Left ventricle myocardium superior (tissue), 1 donor: ENCODE data around the gene NLRP10. TPM values are rescaled to one million over a fixed set of nuclear protein-coding genes. Genes with fewer than 3 reads are reported as not detected.
"Not testable (repeated sequence)": the region's sequence is repeated elsewhere in the genome, so short reads cannot be mapped to it uniquely, and the experiment has no call there.

Experiments
- ATAC-seq: fragments of 200-7000 bp; cut with Tn5 transposase; one replicate; pipeline ENCODE4 v1.9.1; 2020; ENCODE audit warnings: mild to moderate bottlenecking, moderate library complexity
- DNase-seq: peaks from one replicate; pipeline ENCODE4 v3.0.0-alpha.2; 2020
- intact Hi-C: fragments of 100-400 bp; cut with micrococcal nuclease; formaldehyde crosslinking; loops from one replicate; pipeline ENCODE4 v1.11.0; 2022
- long read RNA-seq: library from polyadenylated mRNA; unstranded; transcript quantifications from one replicate; pipeline ENCODE4 v2.0.0, GENCODE V29; 2021
- total RNA-seq: library from RNA; stranded (reverse); fragmentation: NEBNext Ultra II Directional; extraction: Animal tissue kit (Norgen Biotek cat#: 25700); gene quantifications from one replicate; pipeline ENCODE4 v1.2.1, GENCODE V29; 2021
- donor health status: DM: no; HTN: yes; CAD: no; lungs with severe emphysema.

NLRP10 gene
- total RNA-seq: not detected
- long read RNA-seq: 0 reads

- ATAC-seq (no peak), DNase-seq (no peak)
- intact Hi-C loops: no loop called here
Observed at GRCh38 chr11:7965386-7965785, at the start of gene NLRP10. NLRP10 (minus strand) TSS chr11:7965447; CDS start chr11:7963495, 1,952 bp downstream.

DNA sequence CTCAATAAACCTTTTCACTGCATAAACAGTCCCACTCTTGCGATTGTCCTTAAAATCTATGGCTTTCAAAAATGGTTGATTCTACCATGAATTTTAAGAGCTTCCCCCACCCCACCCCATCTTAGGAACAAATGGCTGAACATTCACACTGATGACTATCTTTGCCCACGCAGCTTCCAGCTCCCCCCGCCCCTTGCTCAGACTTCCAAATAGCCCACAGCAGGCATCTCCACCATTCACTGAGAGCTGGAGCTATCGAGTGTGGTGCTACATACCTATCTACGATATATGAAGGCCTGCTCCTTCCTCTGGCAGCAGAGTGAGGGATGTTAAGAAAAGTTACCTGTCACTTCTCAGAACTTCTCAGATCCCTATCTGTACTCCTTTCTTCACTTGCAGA, 48.6 kb upstream of the NLRP10 start:
- DNase-seq (no peak), ATAC-seq (no peak)
- intact Hi-C loops: no loop called here

DNA sequence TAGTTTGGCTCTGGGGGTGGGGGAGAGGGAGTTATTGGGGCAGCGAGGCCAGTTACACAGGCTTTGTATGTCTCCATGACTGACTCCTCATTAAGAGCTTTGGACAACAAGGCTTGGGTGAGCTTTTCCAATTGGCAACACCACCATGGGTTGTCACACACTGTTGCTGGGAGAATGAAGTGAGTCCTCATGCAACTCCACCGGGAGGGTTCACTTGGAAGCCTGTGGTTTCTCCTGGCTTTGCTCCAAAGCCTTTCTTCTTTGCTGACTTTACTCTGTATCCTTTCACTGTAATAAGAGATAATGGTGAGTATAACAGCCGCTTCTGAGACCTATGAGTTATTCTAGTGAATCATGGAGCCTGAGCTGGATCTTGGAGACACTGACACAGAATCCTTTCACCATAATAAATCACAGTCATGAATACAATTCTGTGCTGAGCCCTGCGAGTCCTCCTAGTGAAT, 46.8 kb upstream of the NLRP10 start:
- no peak for DNase-seq
- intact Hi-C loops: no loop called here
- ATAC-seq: no peak

- intact Hi-C loops: no loop called here
- no peak for ATAC-seq
- no peak for DNase-seq
Observed at GRCh38 chr11:8011371-8011770, 46.1 kb upstream of the NLRP10 start.

DNA sequence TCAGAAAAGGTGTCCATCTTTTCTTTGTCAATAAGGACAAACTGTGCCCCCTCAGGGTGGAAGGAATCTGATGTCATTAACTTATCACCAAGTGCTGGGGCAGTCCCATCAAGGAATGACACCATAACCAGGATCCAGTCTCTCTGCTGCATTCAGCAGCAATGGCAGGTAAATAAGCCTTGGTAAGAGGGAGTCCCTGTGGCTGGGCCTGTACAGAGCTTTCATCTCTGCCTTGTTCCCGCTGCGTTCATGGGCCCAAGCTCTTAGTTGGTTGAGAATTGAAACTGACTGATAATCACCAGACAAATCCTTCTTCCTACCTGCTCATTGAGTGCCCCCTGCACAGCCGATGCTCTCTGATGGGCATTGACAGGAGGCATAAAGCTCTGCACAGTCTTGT, 44.6 kb upstream of the NLRP10 start:
- DNase-seq (no peak), ATAC-seq (no peak)
- intact Hi-C loops: loop anchor here (5.0 kb wide), 1 partner anchor 82 kb away; no protein-coding TSS in a partner anchor

DNA sequence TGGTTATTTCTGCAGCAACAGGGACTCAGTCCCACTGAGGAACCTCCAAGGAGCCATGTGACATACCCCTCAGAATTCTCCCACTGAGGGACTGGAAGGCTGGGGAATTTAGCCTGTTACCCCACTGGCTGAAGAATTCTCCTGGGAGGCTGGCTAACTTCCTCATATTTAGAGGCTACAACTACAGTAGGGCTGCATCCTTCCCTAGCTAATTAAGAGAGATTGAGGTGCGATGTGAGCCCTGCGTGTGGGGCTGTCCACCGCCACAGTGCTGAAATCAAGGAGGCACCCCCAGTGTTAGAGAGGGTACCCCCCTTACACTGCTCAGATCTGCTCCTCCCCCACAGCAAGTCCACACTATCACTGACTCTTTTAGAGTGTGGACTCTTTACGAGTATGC, 43.0 kb upstream of the NLRP10 start:
- intact Hi-C loops: loop anchor here (5.0 kb wide), 1 partner anchor 84 kb away; no protein-coding TSS in a partner anchor
- DNase-seq (no peak), ATAC-seq (no peak)

GRCh38 chr11:8006349-8006977, 41.2 kb upstream of the NLRP10 start:
- DNase-seq: no peak
- intact Hi-C loops: loop anchor here (5.0 kb wide), 1 partner anchor 86 kb away; no protein-coding TSS in a partner anchor
- ATAC-seq: peak; percentile 92

DNA sequence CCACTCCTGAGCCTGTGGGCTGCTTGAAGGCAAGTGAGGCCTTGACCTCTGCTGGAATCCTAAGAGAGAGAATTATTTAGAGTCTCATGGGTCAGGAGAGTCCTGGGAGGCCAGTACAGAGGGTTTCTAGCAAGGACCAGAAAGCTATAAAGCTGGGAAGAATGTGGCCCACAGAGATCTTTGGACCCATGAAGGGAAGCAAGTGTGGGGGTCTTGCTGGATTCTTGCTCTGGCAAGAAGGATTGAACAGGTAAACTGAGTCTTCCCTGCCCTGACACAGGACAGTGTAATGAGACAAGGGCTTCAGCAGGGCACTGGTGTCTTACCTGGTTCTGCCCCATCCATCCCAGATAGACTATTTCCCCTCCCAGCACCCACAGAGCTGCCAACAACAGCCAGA, 40.3 kb upstream of the NLRP10 start:
- ATAC-seq: no peak
- no peak for DNase-seq
- intact Hi-C loops: loop anchor here (5.0 kb wide), 1 partner anchor 87 kb away; no protein-coding TSS in a partner anchor

- ATAC-seq: no peak
- intact Hi-C loops: no loop called here
- DNase-seq: no peak
Observed at GRCh38 chr11:8004008-8004407, 38.8 kb upstream of the NLRP10 start.

- DNase-seq: no peak
- intact Hi-C loops: no loop called here
- no peak for ATAC-seq
Observed at GRCh38 chr11:8003187-8003586, 37.9 kb upstream of the NLRP10 start.

DNA sequence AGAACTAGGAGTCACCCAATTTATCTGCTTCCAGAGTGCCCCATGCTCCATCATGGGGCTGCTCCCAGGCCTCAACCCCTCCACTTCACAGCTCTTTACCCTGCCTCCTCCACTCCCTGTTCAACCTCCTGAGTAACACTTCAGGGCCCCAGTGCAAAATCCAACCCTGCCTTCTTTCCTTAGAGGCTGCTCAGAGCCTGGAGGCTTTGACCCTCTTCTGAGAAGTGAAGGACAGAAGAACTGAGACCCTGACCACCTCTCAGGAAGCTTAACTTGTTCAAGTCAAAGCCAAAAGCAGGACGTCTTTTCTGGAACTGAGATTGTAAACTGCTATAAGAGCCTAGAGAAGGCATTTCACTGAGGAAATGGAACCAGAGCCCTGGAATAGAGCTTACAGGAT, 37.4 kb upstream of the NLRP10 start:
- intact Hi-C loops: no loop called here
- DNase-seq: no peak
- no peak for ATAC-seq

- ATAC-seq (no peak), DNase-seq (no peak)
- intact Hi-C loops: no loop called here
Observed at GRCh38 chr11:8000390-8000789, 35.1 kb upstream of the NLRP10 start.

DNA sequence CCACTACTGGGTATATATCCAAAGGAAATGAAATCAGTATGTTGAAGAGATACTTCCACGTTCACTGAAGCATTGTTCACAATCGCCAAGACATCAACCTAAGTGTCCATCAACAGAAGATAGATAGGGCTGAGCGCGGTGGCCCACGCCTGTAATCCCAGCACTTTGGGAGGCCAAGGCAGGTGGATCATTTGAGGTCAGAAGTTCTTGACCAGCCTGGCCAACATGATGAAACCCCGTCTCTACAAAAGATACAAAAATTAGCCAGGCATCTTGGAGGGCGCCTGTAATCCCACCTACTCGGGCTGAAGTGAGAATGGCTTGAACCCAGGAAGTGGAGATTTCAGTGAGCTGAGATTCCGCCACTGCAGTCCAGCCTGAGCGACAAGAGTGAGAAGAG, 34.5 kb upstream of the NLRP10 start:
- ATAC-seq (no peak), DNase-seq (no peak)
- intact Hi-C loops: no loop called here

DNA sequence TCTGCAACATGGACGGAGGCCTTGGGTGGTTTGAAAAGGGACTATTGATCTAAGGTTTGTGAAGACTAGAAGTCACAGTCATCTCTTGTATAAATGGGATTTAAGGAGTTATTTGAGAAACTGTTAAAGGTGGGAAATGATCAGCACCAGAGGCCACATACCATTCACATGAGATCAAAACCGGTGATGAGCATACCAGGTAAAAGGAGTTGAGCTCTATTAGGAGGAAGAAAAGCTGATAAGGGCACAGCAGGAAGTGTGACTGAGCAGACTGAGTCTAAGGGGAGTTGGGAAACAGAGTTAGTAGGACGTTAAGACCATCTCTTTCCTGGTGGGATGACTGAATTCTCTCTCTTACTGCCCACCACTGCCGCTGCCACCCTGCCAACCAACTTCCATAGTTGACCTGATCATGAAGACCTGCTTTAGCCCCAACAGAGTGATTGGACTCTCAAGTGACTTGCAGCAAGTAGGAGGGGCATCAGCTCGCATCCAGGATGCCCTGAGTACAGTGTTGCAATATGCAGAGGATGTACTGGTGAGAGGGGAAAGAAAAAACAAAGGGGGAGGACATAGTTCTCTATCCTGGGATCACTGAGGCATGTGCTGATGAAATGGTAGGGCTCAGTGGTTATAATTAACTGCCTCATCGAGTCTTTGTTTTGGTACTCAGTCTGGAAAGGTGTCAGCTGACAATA, 29.5 kb upstream of the NLRP10 start:
- DNase-seq (no peak), ATAC-seq (no peak)
- intact Hi-C loops: no loop called here

DNA sequence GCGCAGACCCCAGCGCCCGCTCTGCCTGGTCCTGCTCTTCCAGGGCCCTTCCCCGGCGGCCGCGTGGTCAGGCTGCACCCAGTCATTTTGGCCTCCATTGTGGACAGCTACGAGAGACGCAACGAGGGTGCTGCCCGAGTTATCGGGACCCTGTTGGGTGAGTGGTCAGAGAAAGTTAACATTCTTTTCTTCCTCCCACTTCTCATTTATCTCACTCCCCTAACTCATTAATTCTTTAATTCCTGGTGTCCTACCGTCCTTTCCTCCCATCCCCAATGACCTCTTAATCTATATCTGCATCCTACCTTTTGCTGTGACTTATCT, 22.3 kb upstream of the NLRP10 start:
- not testable (repeated sequence) for ATAC-seq, DNase-seq
- intact Hi-C loops: loop anchor here (10.0 kb wide), 1 partner anchor 93 kb away; no protein-coding TSS in a partner anchor

- peak; percentile 100 for ATAC-seq
- intact Hi-C loops: loop anchor here (10.0 kb wide), 1 partner anchor 92 kb away; no protein-coding TSS in a partner anchor
- DNase-seq: peak; percentile 86
Observed at GRCh38 chr11:7986768-7987559, 21.7 kb upstream of the NLRP10 start, which contains the start of gene EIF3F. EIF3F (plus strand) TSS chr11:7987337; CDS start chr11:7987353, 16 bp downstream.

DNA sequence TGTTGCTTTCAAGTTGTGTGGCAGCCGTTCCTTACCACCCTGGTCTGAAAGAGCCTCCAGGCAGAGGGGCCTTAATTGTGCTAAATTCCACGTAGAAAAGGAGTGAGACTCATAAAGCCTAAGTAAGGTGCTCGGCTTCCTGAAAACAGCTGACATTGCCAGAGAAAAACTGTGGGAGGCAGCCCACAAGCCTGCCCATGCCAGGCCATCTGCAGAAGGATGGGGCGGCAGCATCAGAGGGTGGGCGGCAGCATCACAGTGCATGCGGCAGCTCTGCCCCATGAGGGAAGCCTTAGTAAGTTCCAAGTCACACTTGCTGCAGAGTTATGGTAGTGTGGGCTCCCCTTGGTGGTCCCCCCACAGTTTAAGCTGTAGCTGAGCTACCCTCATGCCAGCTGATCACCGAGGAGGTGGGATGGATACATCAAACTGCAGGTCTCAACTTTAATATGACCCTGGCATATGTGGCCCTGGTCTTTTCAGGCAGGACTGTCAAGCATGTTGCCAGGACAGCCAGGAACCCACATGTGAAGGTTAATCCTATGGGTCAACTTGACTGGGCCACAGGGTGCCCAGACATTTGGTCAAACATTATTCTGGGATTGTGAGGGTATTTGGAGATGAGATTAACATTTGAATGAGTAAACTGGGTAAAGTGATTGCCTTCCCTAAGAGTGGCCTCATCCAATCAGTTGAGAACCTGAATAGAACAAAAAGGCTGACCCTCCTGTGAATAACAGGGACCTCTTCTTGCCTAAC, 18.8 kb upstream of the NLRP10 start:
- ATAC-seq: no peak
- intact Hi-C loops: loop anchor here (10.0 kb wide), 1 partner anchor 89 kb away; no protein-coding TSS in a partner anchor

GRCh38 chr11:7982582-7983119, 17.4 kb upstream of the NLRP10 start:
- intact Hi-C loops: loop anchor here (10.0 kb wide), 1 partner anchor 88 kb away; no protein-coding TSS in a partner anchor
- ATAC-seq (no peak), DNase-seq (no peak)

More for the DNA sequence above, 18.8 kb upstream of the NLRP10 start:
- no peak for DNase-seq
